HG03378 (cell line): ENCODE measurements around the gene UFC1.
"Not testable (repeated sequence)": the region's sequence is repeated elsewhere in the genome, so short reads cannot be mapped to it uniquely, and the experiment has no call there.

ENCODE experiments used
- ATAC-seq: cut with Tn5 transposase; IDR thresholded peaks from one replicate; pipeline ENCODE4 v1.9.1; 2021; ENCODE audit warnings: mild to moderate bottlenecking, moderate library complexity; ENCODE audit not compliant: unreplicated experiment

UFC1 gene

GRCh38 chr1:161153682-161154337 lies at the start of gene UFC1:
Gene UFC1, plus strand, starts transcription at chr1:161153978. Its CDS starts 20 bp downstream, at chr1:161153998.
- ATAC-seq: peak; percentile 62

- ATAC-seq: no peak
Observed at GRCh38 chr1:161106431-161106830, 47.3 kb upstream of the UFC1 start.

GRCh38 chr1:161111117-161111516 lies 42.7 kb upstream of the UFC1 start:
- ATAC-seq: no peak

GRCh38 chr1:161111527-161111926 lies 42.3 kb upstream of the UFC1 start:
- no peak for ATAC-seq

GRCh38 chr1:161113915-161114314 lies 39.9 kb upstream of the UFC1 start:
- ATAC-seq: no peak

GRCh38 chr1:161114556-161114955 lies 39.2 kb upstream of the UFC1 start:
- ATAC-seq: no peak

- no peak for ATAC-seq
Observed at GRCh38 chr1:161115132-161115711, 38.6 kb upstream of the UFC1 start.

- ATAC-seq: not testable (repeated sequence)
Observed at GRCh38 chr1:161115961-161116360, 37.8 kb upstream of the UFC1 start.

- peak; percentile 61 for ATAC-seq
Observed at GRCh38 chr1:161117759-161118581, 35.8 kb upstream of the UFC1 start, which contains the start of the genes NIT1 and PFDN2. Gene NIT1, plus strand, starts transcription at chr1:161118105. Its CDS starts 72 bp downstream, at chr1:161118177. Gene PFDN2, minus strand, starts transcription at chr1:161118037. Its CDS starts 11 bp downstream, at chr1:161118026.

- no peak for ATAC-seq
Observed at GRCh38 chr1:161119092-161119903, 34.5 kb upstream of the UFC1 start.

GRCh38 chr1:161121042-161121650 lies 32.6 kb upstream of the UFC1 start:
- no peak for ATAC-seq

- no peak for ATAC-seq
Observed at GRCh38 chr1:161121834-161122233, 31.9 kb upstream of the UFC1 start.

GRCh38 chr1:161122967-161123366 lies 30.8 kb upstream of the UFC1 start:
- ATAC-seq: no peak

- no peak for ATAC-seq
Observed at GRCh38 chr1:161127649-161128048, 26.1 kb upstream of the UFC1 start.

- ATAC-seq: no peak
Observed at GRCh38 chr1:161128591-161129420, 25.0 kb upstream of the UFC1 start.

GRCh38 chr1:161130266-161130665 lies 23.5 kb upstream of the UFC1 start:
- ATAC-seq: no peak

GRCh38 chr1:161131523-161132409 lies 22.0 kb upstream of the UFC1 start:
- no peak for ATAC-seq

- ATAC-seq: peak; percentile 95
Observed at GRCh38 chr1:161132410-161133219, 21.2 kb upstream of the UFC1 start, which contains the start of gene DEDD. Gene DEDD, minus strand, starts transcription at chr1:161132667. Its CDS starts 8,205 bp downstream, at chr1:161124462.
